ENCODE results near the gene TLNRD1. TPM values are rescaled to one million over a fixed set of nuclear protein-coding genes. Genes with fewer than 3 reads are reported as not detected.
"Not testable (repeated sequence)": the region's sequence is repeated elsewhere in the genome, so short reads cannot be mapped to it uniquely, and the experiment has no call there.

Gene TLNRD1
- total RNA-seq, result 10 to 100 TPM; 19.1 to 39.3 TPM

DNA sequence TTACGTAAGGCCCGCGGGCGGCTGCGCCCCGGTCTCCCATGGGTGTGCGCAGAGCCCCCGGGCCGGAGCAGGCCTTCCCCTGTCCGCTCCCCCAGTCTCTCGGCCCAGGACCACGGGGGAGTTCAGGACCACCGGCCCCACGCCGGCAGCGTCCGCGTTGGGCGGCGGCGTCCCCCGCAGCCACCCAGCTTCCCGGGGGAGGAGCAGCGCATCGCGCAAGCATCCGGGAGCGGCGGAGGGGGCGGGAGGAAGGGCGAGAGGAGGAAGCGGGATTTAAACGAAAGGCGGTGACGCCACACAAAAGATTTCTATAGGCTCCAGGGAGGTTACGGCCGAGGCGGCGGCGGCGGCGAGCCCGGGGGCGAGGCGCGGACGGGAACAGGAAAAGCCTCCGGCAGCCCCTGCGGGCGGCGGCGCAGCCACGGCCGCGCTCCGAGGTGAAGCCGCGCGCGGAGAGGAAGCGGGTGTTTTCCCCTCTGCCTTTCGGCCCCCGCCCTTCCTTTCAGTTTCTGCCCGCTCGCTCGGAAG lies at the start of gene TLNRD1:
Gene TLNRD1 (plus strand): TSS at position 300 of the 528 bp plus-strand sequence. CDS start 1,349 bp downstream, outside the sequence.
- H3K27me3 Mint-ChIP-seq, result no peaks in the 10 kb centered on the region
- peak; percentile 78 for ATAC-seq (replicated peaks)
- H3K9me3 Mint-ChIP-seq, result no peaks in the 10 kb centered on the region
- peak within 1 kb of the TSS; percentile 93 for H3K4me3 Mint-ChIP-seq
- peaks cover 42% of the 10 kb centered on the region for H3K36me3 Mint-ChIP-seq (ENCODE audit: low read depth)
- peak within 1 kb of the TSS; percentile 93 for H3K27ac Mint-ChIP-seq
- H3K4me1 Mint-ChIP-seq, result peaks cover 30% of the 10 kb centered on the region

DNA sequence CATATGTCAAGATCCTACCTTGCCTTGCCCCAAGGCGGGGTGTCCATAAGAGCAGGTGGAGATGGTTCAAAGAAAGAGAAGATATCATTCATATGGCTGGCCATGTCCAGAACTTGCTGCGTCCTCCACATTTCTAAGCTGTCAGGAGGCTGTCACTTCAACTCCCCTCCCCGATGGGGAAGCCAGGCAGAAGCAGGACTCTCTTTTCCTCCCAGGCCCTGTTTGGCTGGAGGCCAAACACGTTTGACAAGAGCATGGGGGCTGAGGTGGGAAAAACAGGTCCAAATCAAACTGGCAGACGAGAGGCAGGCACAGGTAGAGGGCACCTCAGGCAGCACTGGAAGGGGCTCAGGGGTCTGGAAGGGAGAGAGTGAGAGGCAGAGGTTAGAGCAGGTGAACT lies 48.8 kb upstream of the TLNRD1 start:
- Mint-ChIP-seq H3K9me3 (no peaks in the 10 kb centered on the region), H3K36me3 (ENCODE audit: low read depth) (peaks cover 69% of the 10 kb centered on the region), H3K27ac (no peak overlapping the region), H3K4me1 (peaks cover 11% of the 10 kb centered on the region), H3K27me3 (no peaks in the 10 kb centered on the region), H3K4me3 (no peak overlapping the region)
- ATAC-seq (replicated peaks), result no peak

- Mint-ChIP-seq H3K4me3 (no peak overlapping the region), H3K36me3 (ENCODE audit: low read depth) (peaks cover 66% of the 10 kb centered on the region), H3K27me3 (no peaks in the 10 kb centered on the region), H3K27ac (peak overlapping the region; percentile 67), H3K4me1 (peaks cover 19% of the 10 kb centered on the region), H3K9me3 (no peaks in the 10 kb centered on the region)
- ATAC-seq (replicated peaks), result no peak
Observed at GRCh38 chr15:80953001-80953952, 47.4 kb upstream of the TLNRD1 start.

- Mint-ChIP-seq H3K9me3 (no peaks in the 10 kb centered on the region), H3K27me3 (no peaks in the 10 kb centered on the region), H3K27ac (no peak overlapping the region), H3K4me1 (peaks cover 23% of the 10 kb centered on the region), H3K4me3 (no peak overlapping the region), H3K36me3 (ENCODE audit: low read depth) (peaks cover 65% of the 10 kb centered on the region)
- ATAC-seq (replicated peaks), result no peak
Observed at GRCh38 chr15:80953953-80954778, 46.6 kb upstream of the TLNRD1 start.

GRCh38 chr15:80955571-80956452 lies 44.9 kb upstream of the TLNRD1 start:
- ATAC-seq (replicated peaks), result peak; percentile 99
- H3K27ac Mint-ChIP-seq, H3K9me3 Mint-ChIP-seq: not testable (repeated sequence)

GRCh38 chr15:80957556-80957955 lies 43.2 kb upstream of the TLNRD1 start:
- Mint-ChIP-seq H3K4me1 (peaks cover 31% of the 10 kb centered on the region), H3K36me3 (ENCODE audit: low read depth) (peaks cover 64% of the 10 kb centered on the region), H3K27ac (no peak overlapping the region), H3K4me3 (no peak overlapping the region), H3K9me3 (no peaks in the 10 kb centered on the region), H3K27me3 (no peaks in the 10 kb centered on the region)
- ATAC-seq (replicated peaks), result no peak

More at GRCh38 chr15:80955571-80956452, 44.9 kb upstream of the TLNRD1 start:
- not testable (repeated sequence) for H3K4me3 Mint-ChIP-seq, H3K27me3 Mint-ChIP-seq
- H3K36me3 Mint-ChIP-seq (ENCODE audit: low read depth), result peaks cover 67% of the 10 kb centered on the region
- peaks cover 23% of the 10 kb centered on the region for H3K4me1 Mint-ChIP-seq

DNA sequence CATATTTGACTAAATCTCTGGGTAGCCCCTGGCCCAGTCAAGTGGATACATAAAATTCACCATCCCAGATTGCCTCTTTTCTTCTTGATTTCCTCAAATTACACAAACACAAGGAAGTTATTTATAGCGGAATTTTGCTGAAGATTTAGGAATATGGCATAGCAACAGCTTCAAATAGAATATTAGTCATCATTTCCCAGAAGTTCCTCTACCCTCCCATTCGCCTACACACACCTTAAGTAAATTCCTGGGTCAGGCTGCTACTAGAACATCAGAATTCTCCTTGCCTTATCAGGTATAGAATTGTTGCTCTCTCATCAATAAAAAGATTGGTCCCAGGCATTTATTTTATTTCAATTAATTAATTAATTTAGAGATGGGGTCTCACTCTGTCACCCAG lies 42.7 kb upstream of the TLNRD1 start:
- Mint-ChIP-seq H3K4me3 (no peak overlapping the region), H3K27me3 (no peaks in the 10 kb centered on the region), H3K4me1 (peaks cover 30% of the 10 kb centered on the region), H3K27ac (no peak overlapping the region), H3K9me3 (no peaks in the 10 kb centered on the region), H3K36me3 (ENCODE audit: low read depth) (peaks cover 64% of the 10 kb centered on the region)
- no peak for ATAC-seq (replicated peaks)

GRCh38 chr15:80958818-80959495 lies 41.8 kb upstream of the TLNRD1 start:
- Mint-ChIP-seq H3K9me3 (no peaks in the 10 kb centered on the region), H3K4me3 (no peak overlapping the region), H3K27me3 (no peaks in the 10 kb centered on the region), H3K4me1 (peaks cover 30% of the 10 kb centered on the region), H3K27ac (no peak overlapping the region), H3K36me3 (ENCODE audit: low read depth) (peaks cover 67% of the 10 kb centered on the region)
- no peak for ATAC-seq (replicated peaks)

DNA sequence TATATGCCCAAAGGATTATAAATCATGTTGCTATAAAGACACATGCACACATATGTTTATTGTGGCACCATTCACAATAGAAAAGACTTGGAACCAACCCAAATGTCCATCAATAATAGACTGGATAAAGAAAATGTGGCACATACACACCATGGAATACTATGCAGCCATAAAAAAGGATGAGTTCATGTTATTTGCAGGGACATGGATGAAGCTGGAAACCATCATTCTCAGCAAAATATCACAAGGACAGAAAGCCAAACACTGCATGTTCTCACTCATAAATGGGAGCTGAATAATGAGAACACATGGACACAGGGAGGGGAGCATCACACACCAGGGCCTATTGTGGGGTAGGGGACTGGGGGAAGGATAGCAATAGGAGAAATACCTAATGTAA lies 35.3 kb upstream of the TLNRD1 start:
- not testable (repeated sequence) for ATAC-seq (replicated peaks); H3K4me3 Mint-ChIP-seq; H3K27ac Mint-ChIP-seq; H3K27me3 Mint-ChIP-seq; H3K9me3 Mint-ChIP-seq
- Mint-ChIP-seq H3K36me3 (ENCODE audit: low read depth) (peaks cover 83% of the 10 kb centered on the region), H3K4me1 (peaks cover 22% of the 10 kb centered on the region)

DNA sequence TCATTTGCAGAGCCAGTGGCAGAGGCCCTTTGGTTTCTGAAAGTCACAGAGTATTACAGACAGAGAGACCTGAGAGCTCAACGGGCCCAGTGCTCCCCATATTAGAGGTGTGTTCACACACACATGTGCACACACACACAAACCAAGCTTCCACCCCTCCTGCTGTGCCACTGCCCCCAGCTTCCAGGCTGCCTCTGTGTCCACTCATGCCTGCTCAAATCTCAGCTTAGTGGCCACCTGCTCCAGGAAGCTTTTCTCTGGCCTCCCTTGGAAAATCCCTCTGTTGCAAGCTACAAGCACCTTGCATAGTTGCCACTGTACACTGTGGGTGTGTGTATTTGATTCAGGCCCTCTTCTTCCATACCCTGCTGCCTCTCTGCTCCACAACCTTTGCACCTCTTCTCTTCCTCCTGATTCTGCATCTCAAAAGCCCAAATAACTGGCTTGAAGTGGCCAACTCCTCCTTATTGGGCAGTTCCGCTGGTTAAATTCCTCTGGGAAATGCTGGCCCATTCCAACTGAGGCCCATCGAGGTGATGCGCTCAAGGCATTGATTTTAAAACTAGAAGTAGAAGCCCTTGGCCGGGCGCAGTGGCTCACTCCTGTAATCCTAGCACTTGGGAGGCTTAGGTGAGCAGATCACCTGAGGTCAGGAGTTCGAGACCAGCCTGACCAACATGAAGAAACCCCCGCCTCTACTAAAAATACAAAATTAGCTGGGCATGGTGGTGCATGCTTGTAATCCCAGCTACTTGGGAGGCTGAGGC lies 34.1 kb upstream of the TLNRD1 start:
- Mint-ChIP-seq H3K4me1 (peaks cover 28% of the 10 kb centered on the region), H3K27me3 (no peaks in the 10 kb centered on the region), H3K36me3 (ENCODE audit: low read depth) (peaks cover 79% of the 10 kb centered on the region), H3K4me3 (no peak overlapping the region), H3K9me3 (no peaks in the 10 kb centered on the region), H3K27ac (no peak overlapping the region)
- ATAC-seq (replicated peaks), result no peak

DNA sequence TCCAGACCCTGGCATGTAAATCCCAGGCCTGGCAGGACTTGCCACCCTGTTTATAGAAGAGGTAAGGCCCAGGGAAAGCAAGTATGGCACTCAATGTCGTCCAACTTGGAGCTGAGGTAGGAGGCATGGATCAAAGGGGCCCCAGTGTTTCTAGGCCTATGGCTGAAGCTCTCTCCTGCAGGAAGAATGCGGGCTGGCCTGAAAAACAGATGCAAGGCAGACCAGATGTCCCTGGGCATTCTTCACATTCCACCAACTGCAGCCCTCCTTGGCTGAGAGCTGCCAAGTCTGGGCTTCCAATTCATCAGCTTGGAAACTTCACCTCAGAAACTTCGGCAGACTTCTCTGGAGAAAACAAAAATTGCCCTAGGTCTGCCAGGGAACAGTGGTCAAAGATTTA lies 33.3 kb upstream of the TLNRD1 start:
- Mint-ChIP-seq H3K27me3 (no peaks in the 10 kb centered on the region), H3K9me3 (no peaks in the 10 kb centered on the region), H3K27ac (no peak overlapping the region), H3K4me1 (peaks cover 19% of the 10 kb centered on the region), H3K36me3 (ENCODE audit: low read depth) (peaks cover 83% of the 10 kb centered on the region), H3K4me3 (no peak overlapping the region)
- ATAC-seq (replicated peaks), result no peak

DNA sequence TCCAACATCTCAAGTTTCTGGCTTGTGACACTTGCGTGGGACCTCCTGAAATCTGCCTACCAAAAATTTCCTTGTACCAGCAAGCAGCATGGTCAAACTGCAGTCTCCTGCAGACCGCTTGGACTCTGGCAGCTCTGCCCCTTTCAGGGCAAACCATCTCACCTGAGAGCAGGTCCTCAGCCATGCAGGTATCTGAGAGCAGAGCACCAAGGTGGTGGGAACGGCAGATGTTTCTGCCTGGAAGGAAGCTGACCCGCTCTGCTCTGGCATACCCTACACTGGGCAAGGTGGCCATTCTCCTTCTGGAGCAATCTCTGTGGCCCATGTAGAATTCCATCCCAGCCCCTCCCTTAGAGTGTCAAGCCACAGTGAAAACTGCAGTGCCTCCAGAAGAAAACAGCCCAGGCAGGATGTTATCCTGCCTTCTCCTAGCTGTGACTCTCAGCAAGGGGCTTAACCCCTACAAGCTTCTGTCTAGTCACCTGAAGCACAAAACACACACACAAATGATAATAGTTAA lies 32.7 kb upstream of the TLNRD1 start:
- no peak for ATAC-seq (replicated peaks)
- no peak overlapping the region for H3K4me3 Mint-ChIP-seq
- H3K4me1 Mint-ChIP-seq, result peaks cover 15% of the 10 kb centered on the region
- no peak overlapping the region for H3K27ac Mint-ChIP-seq
- H3K36me3 Mint-ChIP-seq (ENCODE audit: low read depth), result peaks cover 80% of the 10 kb centered on the region
- H3K27me3 Mint-ChIP-seq, result no peaks in the 10 kb centered on the region
- H3K9me3 Mint-ChIP-seq, result no peaks in the 10 kb centered on the region

- Mint-ChIP-seq H3K36me3 (ENCODE audit: low read depth) (peaks cover 73% of the 10 kb centered on the region), H3K4me1 (peaks cover 15% of the 10 kb centered on the region), H3K4me3 (no peak overlapping the region), H3K27me3 (no peaks in the 10 kb centered on the region), H3K9me3 (no peaks in the 10 kb centered on the region), H3K27ac (no peak overlapping the region)
- ATAC-seq (replicated peaks), result no peak
Observed at GRCh38 chr15:80969316-80969715, 31.4 kb upstream of the TLNRD1 start.

Data from activated T-helper 17 cell treated with anti-CD3 and anti-CD28 coated beads, Interleukin-2, amount 50 U/mL, for 72 hours (primary cell).